ENCODE data around the gene RCC2. TPM values are rescaled to one million over a fixed set of nuclear protein-coding genes. Genes with fewer than 3 reads are reported as not detected.

RCC2 gene
- total RNA-seq, 1 donor from 2014 or later = 8.0 TPM

GRCh38 chr1:17447501-17447992 is 8.1 kb upstream of the RCC2 start:
- ATAC-seq = no peak

GRCh38 chr1:17442841-17443240 is 3.4 kb upstream of the RCC2 start:
- DNase-seq (ENCODE audit: low spot score) (no peak), ATAC-seq (no peak)

More at GRCh38 chr1:17447501-17447992, 8.1 kb upstream of the RCC2 start:
- DNase-seq (ENCODE audit: low spot score) = no peak

- ATAC-seq (no peak), DNase-seq (ENCODE audit: low spot score) (no peak)
Observed at GRCh38 chr1:17441993-17442357, 2.5 kb upstream of the RCC2 start.

- ATAC-seq = no peak
- no peak for DNase-seq (ENCODE audit: low spot score)
Observed at GRCh38 chr1:17441265-17441992, 2.0 kb upstream of the RCC2 start.

- ATAC-seq (no peak), DNase-seq (ENCODE audit: low spot score) (no peak)
Observed at GRCh38 chr1:17440827-17441168, 1.3 kb upstream of the RCC2 start.

- ATAC-seq = no peak
Observed at GRCh38 chr1:17440074-17440826, 773 bp upstream of the RCC2 start.

GRCh38 chr1:17438318-17439249 is 893 bp downstream of the RCC2 start:
- ATAC-seq = peak; percentile 61
- peak; percentile 72 for DNase-seq (ENCODE audit: low spot score)

More at GRCh38 chr1:17440074-17440826, 773 bp upstream of the RCC2 start:
- DNase-seq (ENCODE audit: low spot score) = no peak

- peak; percentile 64 for ATAC-seq
- DNase-seq (ENCODE audit: low spot score) = peak; percentile 58
Observed at GRCh38 chr1:17437580-17438317, 1.7 kb downstream of the RCC2 start.

- ATAC-seq (no peak), DNase-seq (ENCODE audit: low spot score) (no peak)
Observed at GRCh38 chr1:17437260-17437579, 2.3 kb downstream of the RCC2 start.

GRCh38 chr1:17436380-17437174 is 2.9 kb downstream of the RCC2 start:
- no peak for DNase-seq (ENCODE audit: low spot score)
- ATAC-seq = peak; percentile 35

GRCh38 chr1:17434601-17435000 is 4.9 kb downstream of the RCC2 start:
- DNase-seq (ENCODE audit: low spot score) = no peak
- no peak for ATAC-seq

GRCh38 chr1:17434016-17434415 is 5.5 kb downstream of the RCC2 start:
- no peak for ATAC-seq
- no peak for DNase-seq (ENCODE audit: low spot score)

- ATAC-seq = no peak
- DNase-seq (ENCODE audit: low spot score) = no peak
Observed at GRCh38 chr1:17433261-17433660, 6.2 kb downstream of the RCC2 start.

- ATAC-seq (no peak), DNase-seq (ENCODE audit: low spot score) (no peak)
Observed at GRCh38 chr1:17432412-17432811, 7.1 kb downstream of the RCC2 start.

GRCh38 chr1:17429183-17429582 is 10.3 kb downstream of the RCC2 start:
- DNase-seq (ENCODE audit: low spot score) (no peak), ATAC-seq (peak; percentile 14)

GRCh38 chr1:17427696-17428660 is 11.5 kb downstream of the RCC2 start:
- DNase-seq (ENCODE audit: low spot score) = no peak
- no peak for ATAC-seq

GRCh38 chr1:17425806-17426600 is 13.5 kb downstream of the RCC2 start:
- no peak for ATAC-seq
- no peak for DNase-seq (ENCODE audit: low spot score)

- no peak for DNase-seq (ENCODE audit: low spot score)
- ATAC-seq = no peak
Observed at GRCh38 chr1:17423781-17424245, 15.7 kb downstream of the RCC2 start.
